HG03064 (cell line): ENCODE results near the gene PTPRD.

ENCODE experiments used
- ATAC-seq: cut with Tn5 transposase; IDR thresholded peaks from one replicate; pipeline ENCODE4 v1.9.1; 2021; ENCODE audit warnings: low read depth; ENCODE audit not compliant: unreplicated experiment

PTPRD gene

GRCh38 chr9:8539681-8540197 lies 2073.1 kb downstream of the PTPRD start:
- no peak for ATAC-seq

- ATAC-seq, result no peak
Observed at GRCh38 chr9:8536845-8537244, 2076.0 kb downstream of the PTPRD start.

GRCh38 chr9:8534828-8535227 lies 2078.0 kb downstream of the PTPRD start:
- ATAC-seq, result no peak

- ATAC-seq, result no peak
Observed at GRCh38 chr9:8533681-8534080, 2079.1 kb downstream of the PTPRD start.

- no peak for ATAC-seq
Observed at GRCh38 chr9:8531826-8532415, 2080.9 kb downstream of the PTPRD start.

GRCh38 chr9:8521112-8521511 lies 2091.7 kb downstream of the PTPRD start:
- no peak for ATAC-seq

GRCh38 chr9:8515748-8516147 lies 2097.1 kb downstream of the PTPRD start:
- ATAC-seq, result no peak

- no peak for ATAC-seq
Observed at GRCh38 chr9:8514760-8515159, 2098.0 kb downstream of the PTPRD start.

GRCh38 chr9:8508671-8509290 lies 2104.0 kb downstream of the PTPRD start:
- no peak for ATAC-seq

GRCh38 chr9:8494571-8494970 lies 2118.2 kb downstream of the PTPRD start:
- no peak for ATAC-seq

GRCh38 chr9:8492679-8493078 lies 2120.1 kb downstream of the PTPRD start:
- ATAC-seq, result no peak

- no peak for ATAC-seq
Observed at GRCh38 chr9:8492024-8492423, 2120.8 kb downstream of the PTPRD start.

- no peak for ATAC-seq
Observed at GRCh38 chr9:8491563-8491962, 2121.2 kb downstream of the PTPRD start.

GRCh38 chr9:8489835-8490234 lies 2123.0 kb downstream of the PTPRD start:
- no peak for ATAC-seq

- no peak for ATAC-seq
Observed at GRCh38 chr9:8486095-8486494, 2126.7 kb downstream of the PTPRD start.

- ATAC-seq, result no peak
Observed at GRCh38 chr9:8484597-8485191, 2128.1 kb downstream of the PTPRD start.

GRCh38 chr9:8477450-8477849 lies 2135.4 kb downstream of the PTPRD start:
- ATAC-seq, result no peak

- no peak for ATAC-seq
Observed at GRCh38 chr9:8474937-8475336, 2137.9 kb downstream of the PTPRD start.

- ATAC-seq, result no peak
Observed at GRCh38 chr9:8473244-8474020, 2139.4 kb downstream of the PTPRD start.

- ATAC-seq, result no peak
Observed at GRCh38 chr9:8468045-8468637, 2144.7 kb downstream of the PTPRD start.

GRCh38 chr9:8457816-8458215 lies 2155.0 kb downstream of the PTPRD start:
- no peak for ATAC-seq
